Keratinocyte (primary cell): ENCODE measurements around the gene PEPD. TPM values are rescaled to one million over a fixed set of nuclear protein-coding genes. Genes with fewer than 3 reads are reported as not detected.

Source experiments
- DNase-seq: peaks from one replicate; pipeline ENCODE4 v3.0.0-alpha.2; 2011; ENCODE audit warnings: low read depth, missing footprints, low spot score
- FAIRE-seq: peaks from 2 replicates; lab custom pipeline; 2011; peaks lifted over from hg19 to GRCh38; lab: Jason Lieb, UNC
- H2AFZ ChIP-seq: 2 replicates; pipeline ENCODE4 v1.6.0; 2012; ENCODE audit warnings: low read length, control low read depth, inconsistent platforms; ENCODE audit not compliant: control insufficient read depth
- H3K27ac ChIP-seq: 2 replicates; pipeline ENCODE4 v1.5.1; 2011; ENCODE audit warnings: low read length; ENCODE audit not compliant: control insufficient read depth, insufficient read depth
- H3K27me3 ChIP-seq: 3 replicates; pipeline ENCODE4 v1.6.0; 2011; ENCODE audit warnings: low read length; ENCODE audit not compliant: control insufficient read depth, insufficient read depth; ENCODE audit errors: extremely low read depth
- H3K36me3 ChIP-seq, 2 experiments: 2 replicates in 1 of 2; 3 replicates in 1 of 2; pipeline ENCODE4 v1.5.1; 2011; ENCODE audit warnings: low read length in 2 of 2, mild to moderate bottlenecking in 1 of 2; ENCODE audit not compliant: control insufficient read depth in 2 of 2, insufficient read depth in 2 of 2; ENCODE audit errors: extremely low read depth in 1 of 2
- H3K4me1 ChIP-seq: 3 replicates; pipeline ENCODE4 v1.5.1; 2011; ENCODE audit warnings: low read length; ENCODE audit not compliant: control insufficient read depth, insufficient read depth; ENCODE audit errors: extremely low read depth
- H3K4me2 ChIP-seq: 3 replicates; pipeline ENCODE4 v1.6.0; 2011; ENCODE audit warnings: low read depth, low read length; ENCODE audit not compliant: control insufficient read depth, insufficient read depth; ENCODE audit errors: extremely low read depth
- H3K4me3 ChIP-seq, 3 experiments: fragments of 200-600 bp in 1 of 3; sonication (generic) in 1 of 3; 2 replicates in 2 of 3; 3 replicates in 1 of 3; pipeline ENCODE4 v1.5.1; 2011 to 2016; ENCODE audit warnings: low read length in 3 of 3, mild to moderate bottlenecking in 3 of 3, control low read depth in 2 of 3, inconsistent platforms in 1 of 3, low read depth in 1 of 3, mixed read lengths in 1 of 3, mixed run types in 1 of 3, moderate library complexity in 1 of 3; ENCODE audit not compliant: control insufficient read depth in 2 of 3, insufficient read depth in 2 of 3; ENCODE audit errors: extremely low read depth in 1 of 3
- H3K79me2 ChIP-seq: 2 replicates; pipeline ENCODE4 v1.6.0; 2012; ENCODE audit warnings: low read length; ENCODE audit not compliant: control insufficient read depth, insufficient read depth
- H3K9ac ChIP-seq: 3 replicates; pipeline ENCODE4 v1.6.0; 2011; ENCODE audit warnings: low read length; ENCODE audit not compliant: control insufficient read depth, insufficient read depth; ENCODE audit errors: extremely low read depth
- H3K9me1 ChIP-seq: 3 replicates; pipeline ENCODE4 v1.6.0; 2011; ENCODE audit warnings: low read length; ENCODE audit not compliant: control insufficient read depth, insufficient read depth; ENCODE audit errors: extremely low read depth
- H3K9me3 ChIP-seq: 2 replicates; pipeline ENCODE4 v1.5.1; 2012; ENCODE audit warnings: low read depth, low read length; ENCODE audit not compliant: control insufficient read depth
- H4K20me1 ChIP-seq: 3 replicates; pipeline ENCODE4 v1.6.0; 2011; ENCODE audit warnings: low read length; ENCODE audit not compliant: control insufficient read depth, insufficient read depth; ENCODE audit errors: extremely low read depth
- EZH2 ChIP-seq: IDR thresholded peaks from one replicate; pipeline ENCODE4 v1.6.1; 2012; ENCODE audit warnings: inconsistent platforms, mild to moderate bottlenecking, low read length, moderate library complexity
- dilution Hi-C: fragments of 300-500 bp; cut with MboI; formaldehyde crosslinking; loops from one replicate; pipeline ENCODE4 v1.7.0; 2020; ENCODE audit warnings: low sequenced_read_pairs; ENCODE audit not compliant: extremely low pct_ligation_motif_present
- polyA plus RNA-seq, 5 experiments: library from polyadenylated mRNA; depleted of rRNA in 3 of 5; stranded (reverse) in 3 of 5; stranded (forward) in 1 of 5; unstranded in 1 of 5; fragments of >200 nt; gene quantifications; 1 replicate in 1 of 5; 2 replicates in 3 of 5; 3 replicates in 1 of 5; pipeline versions ENCODE4 v1.2.1 to v1.2.3, GENCODE V29; 2011 to 2012; ENCODE audit warnings: missing spikeins in 2 of 5, low read depth in 1 of 5, low replicate concordance in 1 of 5
- TF ChIP-seq, protein P1 (sequence below), 3 experiments: IDR thresholded peaks in 1 of 3; conservative IDR thresholded peaks in 1 of 3; optimal IDR thresholded peaks in 1 of 3; 2 replicates in 2 of 3; 3 replicates in 1 of 3; pipeline versions ENCODE3 to v1.5.1; 2011; ENCODE audit warnings: low read length in 3 of 3, mild to moderate bottlenecking in 3 of 3, moderate library complexity in 2 of 3, control low read depth in 1 of 3, inconsistent platforms in 1 of 3; ENCODE audit not compliant: insufficient read depth in 2 of 3; ENCODE audit errors: extremely low read depth in 1 of 3

Gene PEPD
- polyA plus RNA-seq, 1 donor (not counting 4 experiments of a cell fraction or from before 2014, with no cell fraction given): 36.9 TPM

DNA sequence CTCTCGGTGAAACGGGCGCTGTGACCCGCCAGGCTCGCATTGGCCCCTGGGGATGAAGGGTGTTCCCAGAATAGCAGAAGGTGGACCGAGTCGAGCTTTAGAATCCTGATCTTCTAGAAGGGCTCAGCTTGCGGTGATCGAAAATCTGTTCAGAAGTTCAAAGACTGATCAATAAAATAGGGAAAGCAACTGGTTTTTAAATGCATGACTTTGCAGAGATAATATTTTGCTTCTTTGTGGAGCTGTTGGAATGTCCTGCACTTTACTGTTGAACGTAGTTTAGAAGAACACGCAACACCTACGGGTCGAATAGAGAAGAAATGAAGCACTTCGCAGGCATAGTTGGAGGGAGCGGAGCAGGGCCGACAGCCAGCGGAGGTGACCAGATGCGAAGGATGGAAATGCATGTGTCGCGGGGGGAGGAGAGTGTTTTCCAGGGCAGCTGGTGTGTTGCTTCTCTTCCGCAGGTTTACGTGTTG, 147.3 kb downstream of the PEPD start:
- H4K20me1 ChIP-seq: peaks cover 19% of the 10 kb centered on the region
- no peak for DNase-seq
- no peak for TF ChIP-seq EZH2
- TF ChIP-seq, protein P1, sequence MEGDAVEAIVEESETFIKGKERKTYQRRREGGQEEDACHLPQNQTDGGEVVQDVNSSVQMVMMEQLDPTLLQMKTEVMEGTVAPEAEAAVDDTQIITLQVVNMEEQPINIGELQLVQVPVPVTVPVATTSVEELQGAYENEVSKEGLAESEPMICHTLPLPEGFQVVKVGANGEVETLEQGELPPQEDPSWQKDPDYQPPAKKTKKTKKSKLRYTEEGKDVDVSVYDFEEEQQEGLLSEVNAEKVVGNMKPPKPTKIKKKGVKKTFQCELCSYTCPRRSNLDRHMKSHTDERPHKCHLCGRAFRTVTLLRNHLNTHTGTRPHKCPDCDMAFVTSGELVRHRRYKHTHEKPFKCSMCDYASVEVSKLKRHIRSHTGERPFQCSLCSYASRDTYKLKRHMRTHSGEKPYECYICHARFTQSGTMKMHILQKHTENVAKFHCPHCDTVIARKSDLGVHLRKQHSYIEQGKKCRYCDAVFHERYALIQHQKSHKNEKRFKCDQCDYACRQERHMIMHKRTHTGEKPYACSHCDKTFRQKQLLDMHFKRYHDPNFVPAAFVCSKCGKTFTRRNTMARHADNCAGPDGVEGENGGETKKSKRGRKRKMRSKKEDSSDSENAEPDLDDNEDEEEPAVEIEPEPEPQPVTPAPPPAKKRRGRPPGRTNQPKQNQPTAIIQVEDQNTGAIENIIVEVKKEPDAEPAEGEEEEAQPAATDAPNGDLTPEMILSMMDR (optimal IDR thresholded peaks at IDR 0.05 in 1 of 3, IDR thresholded peaks at IDR 0.05 in 1 of 3, conservative IDR thresholded peaks at IDR 0.05 in 1 of 3; ENCODE audit: extremely low read depth in 1 of 3, insufficient read depth in 2 of 3, low read length in 3 of 3): no peak
- peaks cover 49% of the 10 kb centered on the region for H3K79me2 ChIP-seq
- H3K27ac ChIP-seq: peak overlapping the region; percentile 96
- H3K36me3 ChIP-seq: peaks cover 0 to 22% of the 10 kb centered on the region in 2 experiments
- H3K27me3 ChIP-seq: no peaks in the 10 kb centered on the region
- peak overlapping the region; percentile 88 for H3K4me2 ChIP-seq
- no peak overlapping the region for H2AFZ ChIP-seq
- peak overlapping the region; percentile 71 to 89 (median 78) for H3K4me3 ChIP-seq
- peaks cover 44% of the 10 kb centered on the region for H3K4me1 ChIP-seq
- no peak for FAIRE-seq
- H3K9ac ChIP-seq: peak overlapping the region; percentile 89
- H3K9me1 ChIP-seq: peaks cover 7% of the 10 kb centered on the region
- H3K9me3 ChIP-seq: no peaks in the 10 kb centered on the region
- dilution Hi-C loops: no loop called here

DNA sequence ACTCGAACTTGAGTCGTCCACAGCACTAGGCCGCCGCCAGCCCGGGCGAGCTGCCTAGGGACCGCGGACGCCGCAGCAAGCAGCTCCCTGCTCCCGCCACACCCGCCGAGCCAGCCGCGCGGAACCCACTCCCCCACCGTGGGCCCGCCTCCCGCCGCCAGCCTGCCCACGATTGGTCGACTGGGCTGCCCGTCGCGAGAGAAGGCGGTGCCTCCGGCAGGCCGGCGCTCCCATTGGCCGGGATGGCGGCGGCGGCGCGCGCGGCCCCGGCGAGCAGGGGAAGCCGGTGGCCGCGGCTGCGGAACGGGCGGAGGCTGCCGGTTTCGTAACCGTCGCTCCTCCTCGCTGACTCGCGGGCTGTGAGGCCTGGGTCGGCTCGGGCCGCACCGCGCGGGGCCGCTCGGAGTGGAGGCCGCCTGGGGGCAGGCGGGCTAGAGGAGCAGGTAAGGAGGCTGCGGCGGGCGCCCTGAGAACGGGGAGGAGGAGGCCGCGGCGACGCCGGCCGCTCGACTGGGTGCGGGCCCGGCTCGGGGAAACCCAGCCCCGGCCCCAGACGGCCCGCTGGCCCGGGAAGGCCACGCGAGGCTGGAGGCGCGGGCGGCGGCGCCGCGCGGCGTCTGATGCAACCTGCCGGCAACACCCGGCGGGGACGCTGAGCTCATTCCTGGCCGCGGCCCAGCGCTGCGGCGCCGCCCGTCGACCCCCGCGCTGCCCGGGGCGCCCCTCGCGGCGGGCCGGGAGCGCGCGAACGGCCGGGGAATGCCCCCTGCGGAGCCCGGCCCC, 147.9 kb downstream of the PEPD start, which contains the start of gene CEBPG:
Gene CEBPG (plus strand): TSS at position 257 of the 783 bp plus-strand sequence. CDS start 5,531 bp downstream, outside the sequence.
- H3K4me2 ChIP-seq: peak within 1 kb of the TSS; percentile 88

More for the DNA sequence above, 147.9 kb downstream of the PEPD start, which contains the start of gene CEBPG:
- peak within 1 kb of the TSS; percentile 71 to 89 (median 78) for H3K4me3 ChIP-seq
- FAIRE-seq (no peak), DNase-seq (no peak)
- H4K20me1 ChIP-seq: peaks cover 17% of the 10 kb centered on the region
- dilution Hi-C loops: no loop called here
- peak within 1 kb of the TSS; percentile 89 for H3K9ac ChIP-seq
- H3K9me1 ChIP-seq: peaks cover 6% of the 10 kb centered on the region
- H3K27me3 ChIP-seq: no peaks in the 10 kb centered on the region
- no peak for TF ChIP-seq EZH2
- TF ChIP-seq, protein P1 (optimal IDR thresholded peaks at IDR 0.05 in 1 of 3, IDR thresholded peaks at IDR 0.05 in 1 of 3, conservative IDR thresholded peaks at IDR 0.05 in 1 of 3; ENCODE audit: extremely low read depth in 1 of 3, insufficient read depth in 2 of 3, low read length in 3 of 3): no peak
- peak within 1 kb of the TSS; percentile 46 for H2AFZ ChIP-seq
- no peaks in the 10 kb centered on the region for H3K9me3 ChIP-seq
- peaks cover 0 to 15% of the 10 kb centered on the region in 2 experiments for H3K36me3 ChIP-seq
- H3K4me1 ChIP-seq: peaks cover 44% of the 10 kb centered on the region
- H3K27ac ChIP-seq: peak within 1 kb of the TSS; percentile 96
- peaks cover 42% of the 10 kb centered on the region for H3K79me2 ChIP-seq
